Endothelial cell of umbilical vein (primary cell): ENCODE results near the gene GSC2. TPM values are rescaled to one million over a fixed set of nuclear protein-coding genes. Genes with fewer than 3 reads are reported as not detected.

Source experiments
- BruUV-seq: library from RNA; stranded (reverse); fragments of 400-500 nt; replicated peaks from 2 replicates; lab custom pipeline; 2021; lab: Mats Ljungman, UMichigan
- CTCF ChIA-PET: fragments of 300-600, 350-600 bp; sonication (Branson Sonifier 250); formaldehyde crosslinking; loops from one replicate; lab custom pipeline; 2021; ENCODE audit warnings: antibody characterized with exemption, inconsistent platforms; lab: Charles Lee
- POLR2A ChIA-PET: fragments of 300-600, 350-600 bp; sonication (Branson Sonifier 250); formaldehyde crosslinking; loops from one replicate; lab custom pipeline; 2021; ENCODE audit warnings: antibody characterized with exemption, inconsistent platforms; lab: Charles Lee
- DNase-seq: peaks from one replicate; pipeline ENCODE4 v3.0.0-alpha.2; 2011; ENCODE audit warnings: low read depth, low spot score
- FAIRE-seq: peaks from 2 replicates; lab custom pipeline; 2011; peaks lifted over from hg19 to GRCh38; lab: Jason Lieb, UNC
- H2AFZ ChIP-seq: 2 replicates; pipeline ENCODE4 v1.6.0; 2012; ENCODE audit warnings: low read depth, low read length, control low read depth, inconsistent platforms
- H3K27ac ChIP-seq: 2 replicates; pipeline ENCODE4 v1.5.1; 2011; ENCODE audit warnings: low read depth, mild to moderate bottlenecking, control low read depth, low read length, moderate library complexity; ENCODE audit not compliant: insufficient read depth
- H3K27me3 ChIP-seq, 2 experiments: 2 replicates each; pipeline versions ENCODE4 v1.6.0 to v1.6.1; 2011; ENCODE audit warnings: low read length in 2 of 2, mixed read lengths in 1 of 2; ENCODE audit not compliant: control insufficient read depth in 2 of 2, insufficient read depth in 2 of 2
- H3K36me3 ChIP-seq, 2 experiments: 2 replicates in 1 of 2; 3 replicates in 1 of 2; pipeline ENCODE4 v1.5.1; 2011; ENCODE audit warnings: low read length in 2 of 2, mild to moderate bottlenecking in 1 of 2, moderate library complexity in 1 of 2; ENCODE audit not compliant: control insufficient read depth in 2 of 2, insufficient read depth in 2 of 2; ENCODE audit errors: extremely low read depth in 1 of 2
- H3K4me1 ChIP-seq: 3 replicates; pipeline ENCODE4 v1.5.1; 2011; ENCODE audit warnings: mild to moderate bottlenecking, low read length; ENCODE audit not compliant: control insufficient read depth, insufficient read depth; ENCODE audit errors: extremely low read depth
- H3K4me2 ChIP-seq: 2 replicates; pipeline ENCODE4 v1.6.1; 2011; ENCODE audit warnings: low read length, control low read depth, mixed read lengths; ENCODE audit not compliant: insufficient read depth
- H3K4me3 ChIP-seq, 3 experiments: fragments of 200-600 bp in 1 of 3; sonication (generic), shearing (Covaris generic) in 1 of 3; replicated peaks in 1 of 3; 2 replicates each; pipeline ENCODE4 v1.5.1; 2011 to 2016; ENCODE audit warnings: control low read depth in 3 of 3, low read length in 3 of 3, mild to moderate bottlenecking in 2 of 3, inconsistent platforms in 1 of 3, low read depth in 1 of 3, moderate library complexity in 1 of 3; ENCODE audit not compliant: insufficient read depth in 1 of 3
- H3K79me2 ChIP-seq: 2 replicates; pipeline ENCODE4 v1.6.0; 2012; ENCODE audit warnings: low read length, inconsistent platforms; ENCODE audit not compliant: control insufficient read depth, insufficient read depth
- H3K9ac ChIP-seq: replicated peaks from 2 replicates; pipeline ENCODE3; 2011; ENCODE audit warnings: low read length, control low read depth; ENCODE audit not compliant: insufficient read depth; ENCODE audit errors: extremely low read depth
- H3K9me1 ChIP-seq: replicated peaks from 3 replicates; pipeline ENCODE4 v1.6.0; 2011; ENCODE audit warnings: mild to moderate bottlenecking, low read length; ENCODE audit not compliant: control insufficient read depth, insufficient read depth; ENCODE audit errors: extremely low read depth
- H3K9me3 ChIP-seq: replicated peaks from 2 replicates; pipeline ENCODE4 v1.5.1; 2012; ENCODE audit warnings: low read length, inconsistent platforms; ENCODE audit not compliant: control insufficient read depth, insufficient read depth
- H4K20me1 ChIP-seq: replicated peaks from 2 replicates; pipeline ENCODE3; 2011; ENCODE audit warnings: mild to moderate bottlenecking, low read length; ENCODE audit not compliant: control insufficient read depth, insufficient read depth; ENCODE audit errors: extremely low read depth
- CTCF ChIP-seq, 2 donors: IDR thresholded peaks; 1 replicate in 1 of 2; 2 replicates in 1 of 2; pipeline ENCODE4 v1.5.1; 2011; ENCODE audit warnings: low read length in 2 of 2, mild to moderate bottlenecking in 2 of 2, moderate library complexity in 2 of 2, control low read depth in 1 of 2, inconsistent platforms in 1 of 2, low read depth in 1 of 2; ENCODE audit not compliant: insufficient read depth in 1 of 2; ENCODE audit errors: extremely low read depth in 1 of 2
- EZH2 ChIP-seq: IDR thresholded peaks from 2 replicates; pipeline ENCODE4 v1.6.1; 2012; ENCODE audit warnings: borderline replicate concordance, low read depth, mild to moderate bottlenecking, moderate library complexity, low read length, inconsistent platforms; ENCODE audit not compliant: severe bottlenecking
- FOS ChIP-seq: IDR thresholded peaks from 2 replicates; pipeline ENCODE4 v1.6.1; 2011; ENCODE audit warnings: mild to moderate bottlenecking, low read length, moderate library complexity, borderline replicate concordance; ENCODE audit not compliant: insufficient read depth
- GATA2 ChIP-seq: IDR thresholded peaks from 2 replicates; pipeline ENCODE4 v1.7.0; 2011; ENCODE audit warnings: low read depth, mild to moderate bottlenecking, moderate library complexity, mixed read lengths, low read length; ENCODE audit not compliant: insufficient read length, insufficient read depth
- JUN ChIP-seq: IDR thresholded peaks from 2 replicates; pipeline ENCODE4 v1.6.1; 2011; ENCODE audit warnings: borderline replicate concordance, low read depth; ENCODE audit not compliant: insufficient read length, insufficient read depth
- MYC ChIP-seq: IDR thresholded peaks from one replicate; pipeline ENCODE4 v1.6.1; 2011; ENCODE audit warnings: mild to moderate bottlenecking, low read depth, low read length
- POLR2A ChIP-seq: IDR thresholded peaks from 2 replicates; pipeline ENCODE4 v1.6.1; 2012; ENCODE audit warnings: low read depth, mild to moderate bottlenecking, control low read depth, low read length
- POLR2AphosphoS5 ChIP-seq: IDR thresholded peaks from 2 replicates; pipeline ENCODE4 v1.6.1; 2012; ENCODE audit warnings: low read depth, mild to moderate bottlenecking, control low read depth, low read length, moderate library complexity; ENCODE audit not compliant: insufficient read depth
- dilution Hi-C: fragments of 300-500 bp; cut with MboI; formaldehyde crosslinking; loops from one replicate; pipeline ENCODE4 v1.15.0; 2019; ENCODE audit warnings: low sequenced_read_pairs; ENCODE audit not compliant: extremely low pct_ligation_motif_present
- intact Hi-C: fragments of 100-400 bp; cut with micrococcal nuclease; formaldehyde crosslinking; loops from one replicate; pipeline ENCODE4 v1.10.0; 2022
- polyA plus RNA-seq, 4 experiments: library from polyadenylated mRNA; depleted of rRNA in 3 of 4; stranded (reverse) in 3 of 4; unstranded in 1 of 4; fragments of >200 nt; gene quantifications; 2 replicates each; pipeline versions ENCODE4 v1.2.1 to v1.2.3, GENCODE V29; 2011 to 2012; ENCODE audit warnings: missing spikeins in 1 of 4
- total RNA-seq: library from RNA; stranded (reverse); gene quantifications from 2 replicates; pipeline ENCODE4 v1.2.3, GENCODE V29; 2021
- TF ChIP-seq, protein P1 (sequence below): IDR thresholded peaks from 2 replicates; pipeline ENCODE4 v1.6.1; 2011; ENCODE audit not compliant: insufficient read depth, insufficient read length

GSC2 gene
- total and polyA plus RNA-seq, 2 donors (not counting 3 experiments of a cell fraction or from before 2014, with no cell fraction given): not detected

- intact Hi-C loops: no loop called here
- BruUV-seq: no TSS peak
- H3K79me2 ChIP-seq: no peaks in the 10 kb centered on the region
- H3K4me2 ChIP-seq: no peak overlapping the region
- H3K4me3 ChIP-seq: no peak overlapping the region
- ChIA-PET POLR2A (no interaction called here), CTCF (no interaction called here)
- DNase-seq (no peak), FAIRE-seq (no peak)
- no peaks in the 10 kb centered on the region for H3K9me3 ChIP-seq
- H2AFZ ChIP-seq: no peak overlapping the region
- dilution Hi-C loops: no loop called here
- no peak overlapping the region for H3K27ac ChIP-seq
- no peaks in the 10 kb centered on the region for H3K27me3 ChIP-seq
- no peaks in the 10 kb centered on the region for H4K20me1 ChIP-seq
- TF ChIP-seq POLR2A: no peak
- TF ChIP-seq MYC: no peak
- TF ChIP-seq, protein P1, sequence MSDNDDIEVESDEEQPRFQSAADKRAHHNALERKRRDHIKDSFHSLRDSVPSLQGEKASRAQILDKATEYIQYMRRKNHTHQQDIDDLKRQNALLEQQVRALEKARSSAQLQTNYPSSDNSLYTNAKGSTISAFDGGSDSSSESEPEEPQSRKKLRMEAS: no peak
- TF ChIP-seq CTCF (IDR thresholded peaks at IDR 0.05; ENCODE audit: extremely low read depth in 1 of 2, insufficient read depth in 1 of 2, low read depth in 1 of 2, low read length in 2 of 2): no peak
- TF ChIP-seq JUN: no peak
- TF ChIP-seq GATA2: no peak
- no peak for TF ChIP-seq EZH2
- TF ChIP-seq POLR2AphosphoS5: no peak
- TF ChIP-seq FOS: no peak
- no peak overlapping the region for H3K9ac ChIP-seq
- no peaks in the 10 kb centered on the region for H3K9me1 ChIP-seq
- no peaks in the 10 kb centered on the region for H3K36me3 ChIP-seq
- no peaks in the 10 kb centered on the region for H3K4me1 ChIP-seq
Measured at GRCh38 chr22:19197997-19198865, 48.1 kb upstream of the GSC2 start.
